OCI-LY1 (cell line): ENCODE data around the gene ZBTB8OS.

ENCODE experiments used
- CTCF ChIP-seq: fragments of 200-600 bp; sonication (generic), shearing (Covaris generic); IDR thresholded peaks from 2 replicates; pipeline ENCODE4 v1.5.1; 2017; ENCODE audit warnings: mild to moderate bottlenecking, antibody characterized with exemption, low read length, moderate library complexity, mixed read lengths
- EZH2 ChIP-seq: fragments of 200-600 bp; sonication (generic), shearing (Covaris generic); IDR thresholded peaks from 2 replicates; pipeline ENCODE4 v1.8.0; 2017; ENCODE audit warnings: borderline replicate concordance, mixed run types, mild to moderate bottlenecking, antibody characterized with exemption, low read length, moderate library complexity, mixed read lengths

- TF ChIP-seq CTCF (no peak), EZH2 (no peak)
Observed at GRCh38 chr1:32605711-32606424, 44.5 kb downstream of the ZBTB8OS start.
